Measurements from ENCODE around the gene TACR2. TPM values are rescaled to one million over a fixed set of nuclear protein-coding genes. Genes with fewer than 3 reads are reported as not detected.

Gene TACR2
- total RNA-seq, 2 donors from 2014 or later = not detected

- Histone ChIP-seq H3K4me1 (ENCODE audit: control insufficient read depth, insufficient read depth, low read length) (no peaks in the 10 kb centered on the region), H3K9me3 (ENCODE audit: control insufficient read depth, low read length) (no peaks in the 10 kb centered on the region), H3K9ac (ENCODE audit: extremely low read depth, low read length, poor library complexity, severe bottlenecking) (no peak overlapping the region), H3K27me3 (ENCODE audit: control insufficient read depth, insufficient read depth, low read length, poor library complexity, severe bottlenecking) (no peaks in the 10 kb centered on the region), H3K27ac (ENCODE audit: low read depth, low read length) (no peak overlapping the region), H3K36me3 (ENCODE audit: control insufficient read depth, insufficient read depth, low read length) (no peaks in the 10 kb centered on the region), H3K4me3 (ENCODE audit: low read length) (no peak overlapping the region)
- no peak for DNase-seq
- TF ChIP-seq CTCF (conservative IDR thresholded peaks at IDR 0.05) = no peak
- Mint-ChIP-seq H3K4me1 (peaks cover 6% of the 10 kb centered on the region), H3K27ac (no peak overlapping the region), H3K9me3 (peaks cover 2% of the 10 kb centered on the region), H3K4me3 (no peak overlapping the region), H3K36me3 (ENCODE audit: low read depth) (no peaks in the 10 kb centered on the region), H3K27me3 (ENCODE audit: insufficient read depth) (peaks cover 47% of the 10 kb centered on the region)
- 86 to 87% methylated on average over 4 to 5 of the region's 5 CpGs for WGBS, 2 experiments (ENCODE audit: insufficient coverage in 1 of 2, insufficient read length in 1 of 2)
Measured at GRCh38 chr10:69439350-69439739, 22.6 kb upstream of the TACR2 start.

GRCh38 chr10:69438536-69439349 is 22.0 kb upstream of the TACR2 start:
- no peaks in the 10 kb centered on the region for H3K36me3 ChIP-seq (ENCODE audit: control insufficient read depth, insufficient read depth, low read length)
- H3K27me3 ChIP-seq (ENCODE audit: control insufficient read depth, insufficient read depth, low read length, poor library complexity, severe bottlenecking) = no peaks in the 10 kb centered on the region
- no peak for TF ChIP-seq CTCF (conservative IDR thresholded peaks at IDR 0.05)
- peaks cover 44% of the 10 kb centered on the region for H3K27me3 Mint-ChIP-seq (ENCODE audit: insufficient read depth)
- no peaks in the 10 kb centered on the region for H3K9me3 ChIP-seq (ENCODE audit: control insufficient read depth, low read length)
- no peak for DNase-seq
- H3K4me3 ChIP-seq (ENCODE audit: low read length) = no peak overlapping the region
- no peak overlapping the region for H3K4me3 Mint-ChIP-seq
- H3K27ac Mint-ChIP-seq = no peak overlapping the region
- 80 to 83% methylated on average over 8 to 10 of the region's 10 CpGs for WGBS, 2 experiments (ENCODE audit: insufficient coverage in 1 of 2, insufficient read length in 1 of 2)
- no peaks in the 10 kb centered on the region for H3K36me3 Mint-ChIP-seq (ENCODE audit: low read depth)
- peaks cover 6% of the 10 kb centered on the region for H3K4me1 Mint-ChIP-seq
- H3K4me1 ChIP-seq (ENCODE audit: control insufficient read depth, insufficient read depth, low read length) = no peaks in the 10 kb centered on the region
- H3K9me3 Mint-ChIP-seq = no peaks in the 10 kb centered on the region
- H3K27ac ChIP-seq (ENCODE audit: low read depth, low read length) = no peak overlapping the region
- H3K9ac ChIP-seq (ENCODE audit: extremely low read depth, low read length, poor library complexity, severe bottlenecking) = no peak overlapping the region

GRCh38 chr10:69437321-69438259 is 20.9 kb upstream of the TACR2 start:
- peaks cover 37% of the 10 kb centered on the region for H3K27me3 Mint-ChIP-seq (ENCODE audit: insufficient read depth)
- Histone ChIP-seq H3K4me1 (ENCODE audit: control insufficient read depth, insufficient read depth, low read length) (no peaks in the 10 kb centered on the region), H3K9me3 (ENCODE audit: control insufficient read depth, low read length) (no peaks in the 10 kb centered on the region), H3K27me3 (ENCODE audit: control insufficient read depth, insufficient read depth, low read length, poor library complexity, severe bottlenecking) (no peaks in the 10 kb centered on the region), H3K4me3 (ENCODE audit: low read length) (no peak overlapping the region), H3K9ac (ENCODE audit: extremely low read depth, low read length, poor library complexity, severe bottlenecking) (no peak overlapping the region), H3K27ac (ENCODE audit: low read depth, low read length) (no peak overlapping the region), H3K36me3 (ENCODE audit: control insufficient read depth, insufficient read depth, low read length) (no peaks in the 10 kb centered on the region)
- H3K27ac Mint-ChIP-seq = no peak overlapping the region
- H3K4me1 Mint-ChIP-seq = peaks cover 6% of the 10 kb centered on the region
- no peak for DNase-seq
- H3K4me3 Mint-ChIP-seq = no peak overlapping the region
- H3K9me3 Mint-ChIP-seq = no peaks in the 10 kb centered on the region
- 82 to 86% methylated on average over 6 to 13 of the region's 13 CpGs for WGBS, 2 experiments (ENCODE audit: insufficient coverage in 1 of 2, insufficient read length in 1 of 2)
- H3K36me3 Mint-ChIP-seq (ENCODE audit: low read depth) = no peaks in the 10 kb centered on the region
- TF ChIP-seq CTCF (conservative IDR thresholded peaks at IDR 0.05) = no peak
